ENCODE results near the gene LRMDA.
"Not testable (repeated sequence)": the region's sequence is repeated elsewhere in the genome, so short reads cannot be mapped to it uniquely, and the experiment has no call there.

The LRMDA gene

GRCh38 chr10:75764974-75765788 is 333.8 kb downstream of the LRMDA start:
- in situ Hi-C loops (cut with MboI; ENCODE audit: low sequenced_read_pairs): no loop called here

- in situ Hi-C loops (cut with MboI; ENCODE audit: low sequenced_read_pairs): no loop called here
Observed at GRCh38 chr10:75765789-75766096, 334.3 kb downstream of the LRMDA start.

- in situ Hi-C loops (cut with MboI; ENCODE audit: low sequenced_read_pairs): no loop called here
Observed at GRCh38 chr10:75766106-75766505, 334.7 kb downstream of the LRMDA start.

GRCh38 chr10:75766752-75767151 is 335.3 kb downstream of the LRMDA start:
- in situ Hi-C loops (cut with MboI; ENCODE audit: low sequenced_read_pairs): not testable (repeated sequence)

GRCh38 chr10:75770626-75771081 is 339.2 kb downstream of the LRMDA start:
- in situ Hi-C loops (cut with MboI; ENCODE audit: low sequenced_read_pairs): no loop called here

GRCh38 chr10:75771606-75772005 is 340.2 kb downstream of the LRMDA start:
- in situ Hi-C loops (cut with MboI; ENCODE audit: low sequenced_read_pairs): no loop called here

GRCh38 chr10:75772153-75772887 is 340.9 kb downstream of the LRMDA start:
- in situ Hi-C loops (cut with MboI; ENCODE audit: low sequenced_read_pairs): no loop called here

- in situ Hi-C loops (cut with MboI; ENCODE audit: low sequenced_read_pairs): no loop called here
Observed at GRCh38 chr10:75773231-75773780, 341.9 kb downstream of the LRMDA start.

- in situ Hi-C loops (cut with MboI; ENCODE audit: low sequenced_read_pairs): no loop called here
Observed at GRCh38 chr10:75773813-75774782, 342.7 kb downstream of the LRMDA start.

GRCh38 chr10:75774783-75775490 is 343.5 kb downstream of the LRMDA start:
- in situ Hi-C loops (cut with MboI; ENCODE audit: low sequenced_read_pairs): no loop called here

- in situ Hi-C loops (cut with MboI; ENCODE audit: low sequenced_read_pairs): no loop called here
Observed at GRCh38 chr10:75776738-75777504, 345.5 kb downstream of the LRMDA start.

- in situ Hi-C loops (cut with MboI; ENCODE audit: low sequenced_read_pairs): no loop called here
Observed at GRCh38 chr10:75778665-75779064, 347.2 kb downstream of the LRMDA start.

- in situ Hi-C loops (cut with MboI; ENCODE audit: low sequenced_read_pairs): no loop called here
Observed at GRCh38 chr10:75779276-75779675, 347.9 kb downstream of the LRMDA start.

- in situ Hi-C loops (cut with MboI; ENCODE audit: low sequenced_read_pairs): no loop called here
Observed at GRCh38 chr10:75782463-75783248, 351.2 kb downstream of the LRMDA start.

- in situ Hi-C loops (cut with MboI; ENCODE audit: low sequenced_read_pairs): no loop called here
Observed at GRCh38 chr10:75788394-75789205, 357.2 kb downstream of the LRMDA start.

- in situ Hi-C loops (cut with MboI; ENCODE audit: low sequenced_read_pairs): no loop called here
Observed at GRCh38 chr10:75793848-75794247, 362.4 kb downstream of the LRMDA start.

- in situ Hi-C loops (cut with MboI; ENCODE audit: low sequenced_read_pairs): no loop called here
Observed at GRCh38 chr10:75801121-75801520, 369.7 kb downstream of the LRMDA start.

- in situ Hi-C loops (cut with MboI; ENCODE audit: low sequenced_read_pairs): no loop called here
Observed at GRCh38 chr10:75801661-75802060, 370.2 kb downstream of the LRMDA start.

All from hTERT RPE-1 (cell line).